ENCODE results near the gene EPN1.

DNA sequence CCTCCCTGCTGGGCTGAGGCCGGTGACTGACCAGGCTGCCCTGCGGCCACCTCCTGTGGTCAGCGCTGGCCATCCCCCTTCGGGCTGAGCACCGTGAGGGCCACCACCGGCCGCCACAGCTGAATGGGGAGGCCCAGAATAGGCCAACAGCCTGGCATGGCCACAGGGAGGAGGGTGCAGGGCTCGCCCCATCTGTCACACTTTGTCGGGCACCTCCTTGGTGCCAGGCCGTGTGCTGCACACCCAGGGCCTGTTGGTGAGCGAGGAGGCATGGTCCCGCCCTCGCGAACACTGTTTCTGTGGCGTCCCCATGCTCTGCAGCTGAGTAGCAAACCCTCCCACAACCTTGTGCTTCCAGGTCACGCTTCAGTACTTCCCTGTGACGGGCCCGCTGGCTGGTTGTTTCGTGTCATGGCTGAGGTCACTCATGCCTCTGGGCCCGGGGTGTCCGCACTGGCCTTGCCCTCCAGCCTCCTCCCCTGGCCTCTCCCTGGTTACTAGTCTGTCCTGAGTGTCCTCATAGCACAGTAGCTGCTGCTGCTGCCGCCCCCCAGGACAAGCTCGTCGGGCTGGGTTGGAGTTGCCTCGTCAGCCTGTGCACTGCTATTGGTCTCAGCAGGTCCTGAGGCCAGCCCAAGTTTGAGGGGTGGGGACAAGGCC is 15.2 kb downstream of the EPN1 start:
- TF ChIP-seq, protein P1, sequence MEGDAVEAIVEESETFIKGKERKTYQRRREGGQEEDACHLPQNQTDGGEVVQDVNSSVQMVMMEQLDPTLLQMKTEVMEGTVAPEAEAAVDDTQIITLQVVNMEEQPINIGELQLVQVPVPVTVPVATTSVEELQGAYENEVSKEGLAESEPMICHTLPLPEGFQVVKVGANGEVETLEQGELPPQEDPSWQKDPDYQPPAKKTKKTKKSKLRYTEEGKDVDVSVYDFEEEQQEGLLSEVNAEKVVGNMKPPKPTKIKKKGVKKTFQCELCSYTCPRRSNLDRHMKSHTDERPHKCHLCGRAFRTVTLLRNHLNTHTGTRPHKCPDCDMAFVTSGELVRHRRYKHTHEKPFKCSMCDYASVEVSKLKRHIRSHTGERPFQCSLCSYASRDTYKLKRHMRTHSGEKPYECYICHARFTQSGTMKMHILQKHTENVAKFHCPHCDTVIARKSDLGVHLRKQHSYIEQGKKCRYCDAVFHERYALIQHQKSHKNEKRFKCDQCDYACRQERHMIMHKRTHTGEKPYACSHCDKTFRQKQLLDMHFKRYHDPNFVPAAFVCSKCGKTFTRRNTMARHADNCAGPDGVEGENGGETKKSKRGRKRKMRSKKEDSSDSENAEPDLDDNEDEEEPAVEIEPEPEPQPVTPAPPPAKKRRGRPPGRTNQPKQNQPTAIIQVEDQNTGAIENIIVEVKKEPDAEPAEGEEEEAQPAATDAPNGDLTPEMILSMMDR (conservative IDR thresholded peaks at IDR 0.05 in 1 of 2, IDR thresholded peaks at IDR 0.05 in 1 of 2; ENCODE audit: low read depth in 1 of 2, low read length in 2 of 2): no peak
- no peak for TF ChIP-seq EZH2 (IDR thresholded peaks at IDR 0.05; ENCODE audit: low read length, missing control alignments)

Measured in fibroblast of lung (primary cell).